ENCODE data around the gene MARCHF3.

DNA sequence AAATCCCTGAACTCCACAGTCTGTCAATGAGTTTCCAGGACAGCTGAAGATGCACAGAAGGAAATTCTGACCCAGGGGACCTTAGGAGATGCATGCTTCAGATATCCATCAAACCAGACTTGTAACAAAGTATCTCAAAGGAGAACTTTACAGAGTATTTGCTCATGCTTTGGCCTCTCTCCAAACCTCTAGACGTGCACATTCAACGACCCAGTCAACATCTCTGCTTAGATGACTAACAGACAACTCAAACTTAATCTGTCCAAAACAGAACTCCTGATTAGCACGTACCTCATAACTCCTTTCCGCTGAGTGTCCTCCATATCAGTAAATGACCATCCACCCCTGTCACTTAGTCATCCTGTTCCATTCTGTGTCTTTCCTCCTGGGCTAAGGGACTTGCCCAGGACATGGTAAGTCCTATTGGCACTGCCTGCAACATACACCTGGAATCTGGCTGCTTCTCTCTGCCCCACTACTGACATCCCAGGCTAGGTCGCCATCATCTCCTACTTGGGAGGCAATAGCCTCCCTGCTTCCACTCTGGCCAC lies 146.0 kb downstream of the MARCHF3 start:
- TF ChIP-seq, protein P1, sequence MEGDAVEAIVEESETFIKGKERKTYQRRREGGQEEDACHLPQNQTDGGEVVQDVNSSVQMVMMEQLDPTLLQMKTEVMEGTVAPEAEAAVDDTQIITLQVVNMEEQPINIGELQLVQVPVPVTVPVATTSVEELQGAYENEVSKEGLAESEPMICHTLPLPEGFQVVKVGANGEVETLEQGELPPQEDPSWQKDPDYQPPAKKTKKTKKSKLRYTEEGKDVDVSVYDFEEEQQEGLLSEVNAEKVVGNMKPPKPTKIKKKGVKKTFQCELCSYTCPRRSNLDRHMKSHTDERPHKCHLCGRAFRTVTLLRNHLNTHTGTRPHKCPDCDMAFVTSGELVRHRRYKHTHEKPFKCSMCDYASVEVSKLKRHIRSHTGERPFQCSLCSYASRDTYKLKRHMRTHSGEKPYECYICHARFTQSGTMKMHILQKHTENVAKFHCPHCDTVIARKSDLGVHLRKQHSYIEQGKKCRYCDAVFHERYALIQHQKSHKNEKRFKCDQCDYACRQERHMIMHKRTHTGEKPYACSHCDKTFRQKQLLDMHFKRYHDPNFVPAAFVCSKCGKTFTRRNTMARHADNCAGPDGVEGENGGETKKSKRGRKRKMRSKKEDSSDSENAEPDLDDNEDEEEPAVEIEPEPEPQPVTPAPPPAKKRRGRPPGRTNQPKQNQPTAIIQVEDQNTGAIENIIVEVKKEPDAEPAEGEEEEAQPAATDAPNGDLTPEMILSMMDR (conservative IDR thresholded peaks at IDR 0.05; ENCODE audit: low read length), result no peak
- no peak for TF ChIP-seq EZH2phosphoT487 (IDR thresholded peaks at IDR 0.05; ENCODE audit: borderline replicate concordance, low read depth, low read length)
